Hematopoietic multipotent progenitor cell treated with erythropoietin and hydrocortisone succinate and interleukin-3 and kit ligand, for 17 days (in vitro differentiated cells): ENCODE data around the gene EPHA3.
"Not testable (repeated sequence)": the region's sequence is repeated elsewhere in the genome, so short reads cannot be mapped to it uniquely, and the experiment has no call there.

Experiments used
- DNase-seq: peaks from one replicate; pipeline ENCODE4 v3.0.0-alpha.2; 2015; ENCODE audit warnings: low spot score

The EPHA3 gene

DNA sequence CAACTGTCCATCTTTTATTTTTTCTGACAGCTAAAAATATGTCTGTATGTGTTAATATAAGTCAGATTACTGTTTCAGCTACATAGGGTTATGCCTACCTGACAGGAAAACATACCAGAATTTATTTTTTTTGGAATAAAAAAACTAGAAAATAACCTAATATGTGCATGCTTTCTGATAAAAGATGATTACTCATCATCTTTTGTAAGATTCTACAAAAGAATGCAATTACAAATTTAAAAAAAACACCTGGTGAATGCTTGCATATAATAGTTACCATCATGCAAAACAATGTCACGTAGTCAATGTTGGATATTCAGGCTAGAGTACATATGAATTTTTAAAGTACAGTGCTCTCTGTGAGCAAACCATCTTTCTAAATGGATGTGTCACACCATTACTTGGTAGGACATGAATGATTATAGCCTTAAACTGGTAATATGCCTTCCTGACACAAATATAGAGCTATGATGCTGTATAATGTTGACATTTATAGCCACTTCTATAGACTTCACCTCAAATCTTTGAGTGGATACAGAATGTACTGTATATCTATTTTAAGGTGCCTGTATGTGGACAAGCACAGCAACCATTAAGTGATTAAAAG is 180.6 kb downstream of the EPHA3 start:
- no peak for DNase-seq

GRCh38 chr3:89289574-89290190 is 182.3 kb downstream of the EPHA3 start:
- no peak for DNase-seq

DNA sequence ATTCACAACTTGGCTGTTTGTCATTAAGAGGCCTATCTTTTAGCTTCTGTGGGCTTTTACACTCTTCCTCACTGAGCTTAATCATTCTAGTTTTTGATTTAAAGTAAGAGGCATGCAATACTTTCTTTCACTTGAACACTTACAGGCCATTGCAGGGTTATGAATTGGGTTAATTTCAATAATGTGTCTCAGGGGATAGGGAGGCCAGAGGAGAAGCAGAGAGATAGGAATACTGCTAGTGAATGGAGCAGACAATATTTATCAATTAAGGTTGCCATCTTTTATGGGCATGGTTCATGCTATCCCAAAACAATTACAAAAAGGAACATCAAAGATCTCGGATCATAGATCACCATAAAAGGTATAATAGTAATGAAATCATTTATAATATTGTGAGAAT is 189.8 kb downstream of the EPHA3 start:
- no peak for DNase-seq

DNA sequence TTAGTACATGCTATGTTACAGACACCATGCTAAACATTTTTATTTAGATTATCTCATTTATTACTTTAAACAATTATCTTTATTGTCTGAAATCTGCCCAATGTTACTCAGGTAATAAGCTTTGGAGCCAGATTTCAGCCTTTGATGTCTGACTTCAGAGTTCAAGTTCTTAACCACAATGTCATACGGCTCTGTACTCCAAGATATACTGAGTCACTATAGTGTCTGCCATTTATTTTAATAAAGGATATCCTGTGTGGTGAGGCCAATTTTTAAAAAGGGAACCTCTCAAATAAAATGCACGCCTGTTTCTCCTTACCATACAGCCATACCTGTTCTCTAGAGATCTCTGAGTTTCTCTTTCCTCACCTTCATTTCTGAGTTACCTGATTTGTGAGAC is 193.1 kb downstream of the EPHA3 start:
- DNase-seq: no peak

DNA sequence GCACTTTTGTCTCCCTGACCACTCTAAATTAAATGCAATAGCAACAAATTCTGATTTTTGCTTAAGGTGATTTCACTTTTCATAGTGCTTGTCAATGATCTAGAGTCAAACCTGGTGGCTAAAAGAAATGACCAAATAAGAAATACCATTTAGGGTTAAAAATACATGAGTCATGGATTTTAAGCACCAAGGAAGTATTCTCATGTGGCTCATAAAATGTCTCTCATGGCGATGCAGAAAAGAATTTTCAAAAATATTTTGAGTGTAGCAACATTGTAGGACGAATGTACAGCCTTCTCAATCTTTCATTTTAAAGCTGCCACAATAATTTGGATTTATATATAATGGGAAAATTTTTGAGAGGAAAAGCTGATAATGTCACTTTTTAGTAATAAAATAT is 193.6 kb downstream of the EPHA3 start:
- DNase-seq: no peak

DNA sequence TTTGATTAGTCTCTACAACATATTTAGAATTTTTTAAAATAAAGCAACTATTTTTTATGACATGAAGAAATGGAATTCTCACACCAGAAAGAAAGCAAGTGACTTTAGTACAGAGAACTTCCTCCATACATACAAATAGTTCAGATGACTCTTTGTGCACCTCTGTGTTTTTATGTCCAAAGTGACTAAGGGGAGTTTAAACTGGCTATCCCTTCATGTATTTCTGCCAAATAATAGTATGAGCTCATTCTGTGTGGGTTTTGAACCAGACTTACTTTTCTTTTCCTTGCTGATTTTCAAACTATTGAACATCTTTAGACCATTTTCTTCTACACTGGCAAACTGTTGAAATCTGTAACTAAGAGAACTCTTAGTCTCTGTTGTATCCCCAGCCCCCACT is 196.3 kb downstream of the EPHA3 start:
- no peak for DNase-seq

DNA sequence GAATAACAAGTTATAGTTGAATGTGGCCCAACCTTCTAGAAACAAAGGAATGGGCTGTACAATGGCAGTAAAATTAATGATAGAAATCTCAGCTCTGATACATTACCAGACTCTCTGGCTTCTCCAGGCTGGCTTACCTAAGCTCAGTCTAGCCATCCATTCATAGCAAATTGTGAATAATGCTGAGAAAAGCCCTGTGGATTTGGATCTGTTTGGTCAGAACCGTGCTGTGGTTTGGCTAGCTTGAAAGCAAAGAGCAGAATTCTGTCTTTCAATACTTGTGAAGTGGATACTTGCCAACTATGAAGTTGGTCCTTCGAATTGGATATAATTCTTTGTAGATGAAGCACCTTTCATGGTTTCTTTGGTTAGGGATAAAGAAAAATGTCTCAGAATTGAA is 199.1 kb downstream of the EPHA3 start:
- DNase-seq: no peak

GRCh38 chr3:89311581-89311980 is 204.2 kb downstream of the EPHA3 start:
- no peak for DNase-seq

DNA sequence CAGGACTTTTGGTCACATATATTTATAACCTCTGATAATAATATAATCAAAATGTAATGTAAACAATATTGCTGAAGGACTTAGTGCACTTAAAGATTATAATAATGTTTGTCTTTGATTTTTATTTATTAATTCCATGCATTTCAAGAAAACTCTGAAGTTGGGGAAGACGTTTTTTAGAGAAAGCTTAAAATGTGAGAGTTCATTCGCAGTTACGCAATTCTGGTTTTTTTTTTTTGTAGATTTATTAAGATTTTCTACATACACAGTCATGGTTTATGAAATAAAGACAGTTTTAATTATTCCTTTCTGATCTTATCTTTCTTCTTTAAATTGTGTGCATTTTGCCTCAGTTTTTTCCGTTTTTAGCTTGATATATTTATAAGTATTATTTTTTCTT is 204.7 kb downstream of the EPHA3 start:
- DNase-seq: no peak

DNA sequence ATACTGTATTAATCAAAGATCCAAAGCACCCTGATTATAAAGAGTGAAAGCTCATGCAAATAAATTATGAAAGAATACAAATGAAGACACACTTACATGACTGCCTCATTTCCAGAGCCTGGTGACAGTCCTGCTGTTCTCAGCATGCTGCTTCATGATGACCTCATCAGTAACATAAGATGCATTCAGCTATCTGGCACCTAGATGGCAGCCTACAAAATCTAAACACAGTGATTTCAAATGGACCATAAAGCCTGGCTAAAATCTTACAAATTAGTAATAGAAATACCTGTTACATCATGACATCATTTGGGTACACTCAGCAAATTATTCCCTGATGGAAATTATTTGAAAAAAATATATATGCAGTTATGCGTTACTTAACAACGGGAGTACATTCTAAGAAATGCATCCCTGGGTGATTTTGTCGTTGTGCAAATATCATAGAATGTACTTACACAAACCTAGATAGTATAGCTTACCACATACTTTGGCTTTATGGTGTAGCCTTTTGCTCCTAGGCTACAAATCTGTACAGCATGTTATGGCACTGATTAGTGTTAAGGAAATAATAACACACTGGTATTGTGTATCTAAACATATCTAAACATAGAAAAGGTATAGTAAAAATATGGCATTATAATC is 207.2 kb downstream of the EPHA3 start:
- DNase-seq: no peak

- no peak for DNase-seq
Measured at GRCh38 chr3:89315750-89316470, 208.5 kb downstream of the EPHA3 start.

GRCh38 chr3:89320186-89320585 is 212.8 kb downstream of the EPHA3 start:
- DNase-seq: no peak

DNA sequence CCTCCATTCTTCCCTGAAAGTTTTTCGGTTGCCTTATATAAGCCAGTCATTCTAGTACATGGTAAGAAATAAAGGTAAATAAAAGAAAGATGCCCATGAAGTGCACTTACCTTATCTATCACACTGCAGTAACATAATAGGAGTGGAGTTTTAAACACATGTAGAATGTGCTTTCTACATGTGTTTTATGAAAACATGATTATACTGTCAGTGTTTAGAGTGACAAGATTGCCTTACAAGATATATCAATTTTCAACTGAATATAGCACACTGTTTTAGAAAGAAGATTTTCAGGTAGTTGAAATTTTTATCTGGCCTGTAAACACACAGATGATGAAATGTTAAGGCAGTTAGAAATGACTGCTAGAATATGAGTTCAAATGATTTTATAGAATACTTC is 219.6 kb downstream of the EPHA3 start:
- no peak for DNase-seq

DNA sequence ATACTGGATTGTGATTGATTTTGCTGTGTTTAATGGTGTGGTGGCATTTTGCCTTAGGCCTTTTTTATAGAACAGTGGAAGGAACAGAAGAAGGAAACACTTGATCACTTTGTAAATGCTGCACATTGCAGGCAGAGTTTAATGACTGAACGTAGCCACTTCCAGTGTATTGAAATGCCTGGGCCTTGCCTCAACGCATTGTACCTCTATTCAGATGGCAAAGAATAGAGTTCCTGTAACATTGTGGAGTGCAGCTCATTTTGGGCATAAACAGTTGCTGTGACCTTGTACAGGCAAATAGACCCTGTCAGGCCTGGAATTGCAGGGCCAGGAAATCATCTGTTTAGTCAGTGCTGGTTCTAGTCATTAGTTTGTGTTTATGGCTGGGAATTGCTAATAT is 225.0 kb downstream of the EPHA3 start:
- no peak for DNase-seq

DNA sequence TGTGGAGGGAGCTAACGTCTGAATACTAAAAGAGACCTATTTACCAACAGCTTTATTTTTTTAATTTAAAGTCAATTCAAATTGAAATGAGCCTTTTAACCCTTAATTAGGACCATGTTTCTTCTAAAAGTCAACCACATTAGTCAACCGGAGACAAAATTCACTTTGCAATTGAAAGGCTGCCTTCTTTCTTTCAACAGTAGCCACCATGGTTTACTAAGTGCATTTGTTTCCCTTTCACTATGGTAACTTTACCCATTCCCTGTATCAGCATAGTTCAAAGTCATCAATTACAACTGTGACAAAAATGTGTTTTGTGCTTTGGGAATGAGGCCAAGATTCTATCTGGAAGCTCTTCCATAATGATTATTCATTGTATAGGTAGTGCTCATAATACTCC is 225.4 kb downstream of the EPHA3 start:
- DNase-seq: no peak

DNA sequence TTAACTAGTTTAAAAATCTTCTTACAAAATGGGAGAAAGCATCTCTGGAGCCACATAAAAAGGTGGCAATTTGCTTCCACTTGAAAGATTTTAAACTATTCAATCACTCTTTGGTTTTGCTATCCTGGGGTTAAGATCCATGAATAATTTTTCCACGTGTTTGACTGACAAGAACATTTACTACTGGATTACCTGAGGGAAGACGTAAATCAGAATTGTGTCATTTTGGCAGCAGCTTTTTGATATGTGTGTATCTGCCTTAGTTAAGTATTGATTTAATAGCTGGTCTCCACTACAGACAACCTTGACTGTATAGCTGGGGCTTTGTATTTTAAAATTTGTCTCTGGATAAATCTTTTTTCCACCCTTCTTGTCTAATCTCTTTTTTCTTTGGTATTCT is 228.3 kb downstream of the EPHA3 start:
- DNase-seq: no peak

GRCh38 chr3:89340408-89340807 is 233.0 kb downstream of the EPHA3 start:
- DNase-seq: no peak

GRCh38 chr3:89344076-89344475 is 236.7 kb downstream of the EPHA3 start:
- no peak for DNase-seq

DNA sequence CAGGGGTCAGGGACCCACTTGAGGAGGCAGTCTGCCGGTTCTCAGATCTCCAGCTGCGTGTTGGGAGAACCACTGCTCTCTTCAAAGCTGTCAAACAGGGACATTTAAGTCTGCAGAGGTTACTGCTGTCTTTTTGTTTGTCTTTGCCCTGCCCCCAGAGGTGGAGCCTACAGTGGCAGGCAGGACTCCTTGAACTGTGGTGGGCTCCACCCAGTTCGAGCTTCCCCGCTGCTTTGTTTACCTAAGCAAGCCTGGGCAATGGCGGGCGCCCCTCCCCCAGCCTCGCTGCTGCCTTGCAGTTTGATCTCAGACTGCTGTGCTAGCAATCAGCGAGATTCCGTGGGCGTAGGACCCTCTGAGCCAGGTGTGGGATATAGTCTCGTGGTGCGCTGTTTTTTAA is 243.5 kb downstream of the EPHA3 start:
- not testable (repeated sequence) for DNase-seq

DNA sequence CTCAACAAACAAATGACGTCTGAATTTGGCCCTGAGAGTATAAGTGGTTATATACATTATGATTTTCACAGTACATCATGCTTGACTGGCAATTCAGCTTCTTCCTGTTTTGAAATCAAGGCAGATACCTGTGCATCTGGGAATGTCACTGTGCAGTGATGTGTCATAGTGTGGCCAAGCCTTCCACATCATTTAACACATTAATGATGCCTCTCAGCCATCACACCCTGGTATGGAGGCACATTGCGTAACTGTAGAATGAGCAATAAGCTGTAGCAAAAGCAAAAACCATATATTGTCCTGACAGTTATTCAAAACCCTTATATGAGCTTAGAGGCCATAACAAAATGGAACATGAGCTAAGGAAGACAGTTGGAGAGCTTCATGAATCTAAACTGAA is 246.0 kb downstream of the EPHA3 start:
- DNase-seq: no peak

GRCh38 chr3:89358281-89358680 is 250.9 kb downstream of the EPHA3 start:
- DNase-seq: no peak

DNA sequence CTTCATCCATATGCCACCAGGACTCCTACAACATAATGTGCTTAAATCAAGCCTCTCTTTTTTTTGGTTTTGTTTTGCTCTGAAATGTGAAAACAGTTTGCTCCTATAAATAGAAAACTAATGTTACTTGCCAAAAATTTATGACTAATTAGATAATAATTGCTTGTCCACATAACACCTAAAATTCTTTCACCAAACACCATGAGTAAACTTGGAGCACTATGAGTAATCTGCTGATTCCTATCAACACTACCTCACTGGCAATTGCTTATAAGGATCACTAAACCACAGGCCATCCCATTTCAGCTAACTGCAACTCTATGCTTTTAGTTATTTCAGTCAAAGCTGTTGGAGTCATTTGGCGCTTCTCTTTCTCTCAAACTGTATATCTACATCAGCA is 252.7 kb downstream of the EPHA3 start:
- no peak for DNase-seq

- DNase-seq: no peak
Measured at GRCh38 chr3:89362496-89362895, 255.1 kb downstream of the EPHA3 start.
